ENCODE results near the gene NTMT2. TPM values are rescaled to one million over a fixed set of nuclear protein-coding genes. Genes with fewer than 3 reads are reported as not detected.

Gene NTMT2
- total and polyA plus RNA-seq, 2 of the 8 experiments (the other 6 are each of a cell fraction or from before 2014, with no cell fraction given), result 0.38 TPM; not detected in 1

GRCh38 chr1:170196490-170197236 is 50.9 kb downstream of the NTMT2 start (continued):
- TF ChIP-seq CHD7 (IDR thresholded peaks at IDR 0.05; ENCODE audit: insufficient replicate concordance, low read length), result no peak
